HEK293 (cell line): ENCODE results near the gene GAS2L2.

ENCODE experiments used
- CTCF ChIA-PET: fragments of 350-600 bp; formaldehyde crosslinking; extraction: SDS; loops from one replicate; lab custom pipeline; 2021; ENCODE audit warnings: antibody characterized with exemption; lab: Yijun Ruan, JAX
- POLR2A ChIA-PET: fragments of 300-600 bp; formaldehyde crosslinking; extraction: SDS; loops from one replicate; lab custom pipeline; 2020; ENCODE audit warnings: antibody characterized with exemption, inconsistent platforms; lab: Yijun Ruan, JAX
- H3K27ac ChIP-seq: fragments of 200-500 bp; sonication (Bioruptor generic); 2 replicates; pipeline ENCODE4 v1.5.1; 2014; ENCODE audit warnings: low read depth, low read length, control low read depth, inconsistent platforms; ENCODE audit errors: extremely low read depth
- H3K36me3 ChIP-seq, 2 experiments: fragments of 200-500 bp in 1 of 2; sonication (Bioruptor generic) in 1 of 2; 1 replicate in 1 of 2; 2 replicates in 1 of 2; pipeline ENCODE4 v1.5.1; 2014 to 2017; ENCODE audit warnings: inconsistent platforms in 2 of 2, low read length in 2 of 2; ENCODE audit not compliant: control insufficient read depth in 2 of 2, insufficient read depth in 1 of 2
- H3K4me1 ChIP-seq: fragments of 200-500 bp; sonication (Bioruptor generic); 2 replicates; pipeline ENCODE4 v1.5.1; 2014; ENCODE audit warnings: mild to moderate bottlenecking, low read length, inconsistent platforms; ENCODE audit not compliant: control insufficient read depth, insufficient read depth
- H3K4me3 ChIP-seq: 2 replicates; pipeline ENCODE4 v1.5.1; 2011; ENCODE audit warnings: low read depth, mild to moderate bottlenecking, control low read depth, low read length, moderate library complexity
- H3K9me3 ChIP-seq: fragments of 200-500 bp; sonication (Bioruptor generic); 2 replicates; pipeline ENCODE4 v1.5.1; 2014; ENCODE audit warnings: low read depth, low read length, inconsistent platforms; ENCODE audit not compliant: control insufficient read depth, insufficient read depth
- GFI1B ChIP-seq: fragments of 450-650 bp; formaldehyde crosslinking; IDR thresholded peaks from 2 replicates; pipeline ENCODE4 v1.5.1; 2016; ENCODE audit warnings: missing biosample characterization, missing genetic modification characterization
- GLIS1 ChIP-seq: fragments of 450-650 bp; formaldehyde crosslinking; IDR thresholded peaks from 2 replicates; pipeline ENCODE4 v1.5.1; 2016; ENCODE audit warnings: missing biosample characterization, missing genetic modification characterization
- KLF1 ChIP-seq: fragments of 450-650 bp; formaldehyde crosslinking; IDR thresholded peaks from 2 replicates; pipeline ENCODE4 v1.5.1; 2016; ENCODE audit warnings: missing biosample characterization, missing genetic modification characterization
- KLF7 ChIP-seq: fragments of 450-650 bp; formaldehyde crosslinking; IDR thresholded peaks from 2 replicates; pipeline ENCODE4 v1.5.1; 2016; ENCODE audit warnings: missing biosample characterization, missing genetic modification characterization, borderline replicate concordance
- KLF8 ChIP-seq: fragments of 450-650 bp; formaldehyde crosslinking; IDR thresholded peaks from 2 replicates; pipeline ENCODE4 v1.5.1; 2016; ENCODE audit warnings: missing biosample characterization, missing genetic modification characterization
- PATZ1 ChIP-seq: fragments of 450-650 bp; formaldehyde crosslinking; IDR thresholded peaks from 2 replicates; pipeline ENCODE4 v1.5.1; 2016; ENCODE audit warnings: missing biosample characterization, missing genetic modification characterization
- PRDM4 ChIP-seq: fragments of 450-650 bp; formaldehyde crosslinking; IDR thresholded peaks from 2 replicates; pipeline ENCODE4 v1.5.1; 2017; ENCODE audit warnings: missing biosample characterization, missing genetic modification characterization
- PRDM6 ChIP-seq: fragments of 450-650 bp; formaldehyde crosslinking; IDR thresholded peaks from 2 replicates; pipeline ENCODE4 v1.5.1; 2017; ENCODE audit warnings: missing biosample characterization, missing genetic modification characterization
- YY1 ChIP-seq: fragments of 450-650 bp; formaldehyde crosslinking; IDR thresholded peaks from 2 replicates; pipeline ENCODE4 v1.5.1; 2018; ENCODE audit warnings: missing biosample characterization, missing genetic modification characterization
- ZBTB17 ChIP-seq: fragments of 450-650 bp; formaldehyde crosslinking; IDR thresholded peaks from 2 replicates; pipeline ENCODE4 v1.5.1; 2016; ENCODE audit warnings: missing biosample characterization, missing genetic modification characterization
- ZBTB49 ChIP-seq: fragments of 450-650 bp; formaldehyde crosslinking; IDR thresholded peaks from 2 replicates; pipeline ENCODE4 v1.5.1; 2016; ENCODE audit warnings: missing biosample characterization, missing genetic modification characterization, low read depth
- ZBTB8A ChIP-seq: fragments of 450-650 bp; formaldehyde crosslinking; IDR thresholded peaks from 2 replicates; pipeline ENCODE4 v1.5.1; 2016; ENCODE audit warnings: missing biosample characterization, missing genetic modification characterization
- ZEB2 ChIP-seq: fragments of 450-650 bp; formaldehyde crosslinking; IDR thresholded peaks from 2 replicates; pipeline ENCODE4 v1.5.1; 2016; ENCODE audit warnings: missing biosample characterization, missing genetic modification characterization
- ZNF146 ChIP-seq: fragments of 450-650 bp; formaldehyde crosslinking; IDR thresholded peaks from 2 replicates; pipeline ENCODE4 v1.5.1; 2016; ENCODE audit warnings: missing biosample characterization, missing genetic modification characterization
- ZNF248 ChIP-seq: fragments of 450-650 bp; formaldehyde crosslinking; IDR thresholded peaks from 2 replicates; pipeline ENCODE4 v1.5.1; 2017; ENCODE audit warnings: missing biosample characterization, missing genetic modification characterization
- ZNF274 ChIP-seq, 2 experiments: fragments of 200-500 bp in 1 of 2; fragments of 450-650 bp in 1 of 2; sonication (Bioruptor generic) in 1 of 2; formaldehyde crosslinking in 1 of 2; IDR thresholded peaks; 2 replicates each; pipeline versions ENCODE4 v1.5.1 to v1.6.1; 2014 to 2016; ENCODE audit warnings: borderline replicate concordance in 1 of 2, inconsistent platforms in 1 of 2, low read length in 1 of 2, missing biosample characterization in 1 of 2, missing genetic modification characterization in 1 of 2
- ZNF324 ChIP-seq: fragments of 450-650 bp; formaldehyde crosslinking; IDR thresholded peaks from 2 replicates; pipeline ENCODE4 v1.5.1; 2016; ENCODE audit warnings: missing biosample characterization, missing genetic modification characterization
- ZNF350 ChIP-seq: fragments of 450-650 bp; formaldehyde crosslinking; IDR thresholded peaks from 2 replicates; pipeline ENCODE4 v1.5.0; 2017; ENCODE audit warnings: missing biosample characterization, mild to moderate bottlenecking, missing genetic modification characterization
- ZNF398 ChIP-seq: fragments of 450-650 bp; formaldehyde crosslinking; IDR thresholded peaks from 2 replicates; pipeline ENCODE4 v1.5.1; 2017; ENCODE audit warnings: missing biosample characterization, missing genetic modification characterization
- ZNF426 ChIP-seq: fragments of 450-650 bp; formaldehyde crosslinking; IDR thresholded peaks from 2 replicates; pipeline ENCODE4 v1.5.1; 2017; ENCODE audit warnings: missing biosample characterization, missing genetic modification characterization, mild to moderate bottlenecking, inconsistent platforms, moderate library complexity
- ZNF521 ChIP-seq: fragments of 450-650 bp; formaldehyde crosslinking; IDR thresholded peaks from 2 replicates; pipeline ENCODE4 v1.5.1; 2017; ENCODE audit warnings: missing biosample characterization, mild to moderate bottlenecking, missing genetic modification characterization
- ZNF645 ChIP-seq: fragments of 450-650 bp; formaldehyde crosslinking; IDR thresholded peaks from 2 replicates; pipeline ENCODE4; 2016; ENCODE audit warnings: missing biosample characterization, missing genetic modification characterization

The GAS2L2 gene

GRCh38 chr17:35747540-35748017 is 5.5 kb downstream of the GAS2L2 start (continued):
- TF ChIP-seq GLIS1 (tag by site-specific recombination), result peak; percentile 98
- no peak for TF ChIP-seq ZNF324
- TF ChIP-seq ZNF645 (tag by site-specific recombination), result no peak
- TF ChIP-seq PATZ1, result 0 out of 2 replicates have a peak, but pooled peaks have one; percentile 40
- TF ChIP-seq ZNF248, result no peak
- no peak for TF ChIP-seq ZNF521 (tag by site-specific recombination)
- TF ChIP-seq ZBTB17, result peak; percentile 90
- no peak for TF ChIP-seq KLF1 (tag by site-specific recombination)
- TF ChIP-seq ZNF398 (tag by site-specific recombination), result peak; percentile 80
- TF ChIP-seq PRDM4 (tag by site-specific recombination), result no peak

GRCh38 chr17:35745749-35746320 is 7.2 kb downstream of the GAS2L2 start:
- CTCF ChIA-PET, result interaction anchor here (0.6 to 11.6 kb wide), 4 partner anchors 10 to 206 kb away, joined by 3 to 321 read pairs (median 20); no protein-coding TSS in a partner anchor
- H3K4me3 ChIP-seq, result no peak overlapping the region
- POLR2A ChIA-PET, result no interaction called here
- H3K36me3 ChIP-seq, result no peaks in the 10 kb centered on the region
- H3K9me3 ChIP-seq, result no peaks in the 10 kb centered on the region
- no peaks in the 10 kb centered on the region for H3K4me1 ChIP-seq
- no peak overlapping the region for H3K27ac ChIP-seq
- TF ChIP-seq ZNF426 (tag by site-specific recombination) (no peak), GFI1B (tag by site-specific recombination) (no peak), ZNF274 (IDR thresholded peaks at IDR 0.05; ENCODE audit: low read length) (no peak), ZNF274 (tag by site-specific recombination; IDR thresholded peaks at IDR 0.05; ENCODE audit: borderline replicate concordance) (no peak), ZBTB17 (no peak), YY1 (tag by site-specific recombination) (no peak), ZEB2 (tag by site-specific recombination) (no peak), KLF7 (tag by site-specific recombination) (no peak), PRDM6 (tag by site-specific recombination) (no peak), KLF8 (tag by site-specific recombination) (no peak), ZBTB49 (tag by site-specific recombination) (no peak), ZBTB8A (tag by site-specific recombination) (no peak), ZNF350 (tag by site-specific recombination) (no peak), ZNF146 (tag by site-specific recombination) (no peak)
